ENCODE measurements around the gene C2.
A peak's percentile ranks its signal among the peaks of the same experiment; 100 is the strongest.

The C2 gene

DNA sequence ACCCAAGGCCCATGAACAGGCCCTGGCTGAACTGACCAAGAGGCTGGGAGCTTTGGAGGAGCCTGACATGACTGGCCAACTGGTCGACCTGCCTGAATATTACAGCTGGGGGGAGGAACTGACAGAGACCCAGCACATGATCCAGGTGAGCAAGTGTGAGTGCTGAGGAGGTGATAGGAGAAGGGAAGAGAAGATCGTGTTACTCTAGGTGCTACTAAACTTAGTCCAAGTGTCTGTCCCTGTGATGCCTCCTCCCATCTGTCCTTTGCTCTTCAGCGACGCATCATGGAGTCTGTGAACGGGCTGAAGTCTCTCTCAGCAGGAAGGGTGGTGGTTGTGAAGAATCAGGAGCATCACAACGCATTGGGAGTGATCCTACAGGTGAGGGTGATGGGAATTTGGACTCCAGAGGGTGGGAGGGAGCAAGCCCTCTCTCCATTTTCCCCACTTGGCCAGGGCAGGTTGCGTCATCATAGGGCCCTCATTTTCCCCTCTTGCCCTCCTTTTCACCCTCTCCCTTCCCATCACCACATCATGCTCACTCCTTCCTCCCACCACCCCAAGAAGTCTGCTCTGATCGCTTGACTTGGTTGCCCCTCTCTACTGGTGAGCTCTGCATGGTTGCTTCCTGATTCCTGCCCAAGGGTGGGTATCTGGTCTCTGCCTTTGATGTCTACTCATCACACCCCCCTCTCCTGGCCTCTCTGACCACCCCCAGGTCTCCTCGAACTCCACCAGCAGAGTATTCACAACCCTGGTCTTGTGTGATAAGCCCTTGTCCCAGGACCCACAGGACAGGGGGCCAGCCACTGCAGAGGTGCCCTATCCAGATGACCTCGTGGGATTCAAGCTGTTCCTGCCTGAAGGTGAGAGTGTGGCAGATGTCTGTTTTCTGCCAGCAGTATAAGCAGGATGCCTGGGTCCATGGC lies 39.7 kb downstream of the C2 start:
- peak overlapping the region; percentile 97 for H3K27ac ChIP-seq
- ChIA-PET POLR2A (ENCODE audit: low non-redundant PET) (interaction anchor here (0.7 kb wide), 1 partner anchor 65 kb away, joined by 3 read pairs; the partner anchor contains the start of gene ZBTB12), CTCF (interaction anchor here (0.6 kb wide), 1 partner anchor 216 kb away, joined by 5 read pairs; no protein-coding TSS in a partner anchor)
- TF ChIP-seq, protein P1, sequence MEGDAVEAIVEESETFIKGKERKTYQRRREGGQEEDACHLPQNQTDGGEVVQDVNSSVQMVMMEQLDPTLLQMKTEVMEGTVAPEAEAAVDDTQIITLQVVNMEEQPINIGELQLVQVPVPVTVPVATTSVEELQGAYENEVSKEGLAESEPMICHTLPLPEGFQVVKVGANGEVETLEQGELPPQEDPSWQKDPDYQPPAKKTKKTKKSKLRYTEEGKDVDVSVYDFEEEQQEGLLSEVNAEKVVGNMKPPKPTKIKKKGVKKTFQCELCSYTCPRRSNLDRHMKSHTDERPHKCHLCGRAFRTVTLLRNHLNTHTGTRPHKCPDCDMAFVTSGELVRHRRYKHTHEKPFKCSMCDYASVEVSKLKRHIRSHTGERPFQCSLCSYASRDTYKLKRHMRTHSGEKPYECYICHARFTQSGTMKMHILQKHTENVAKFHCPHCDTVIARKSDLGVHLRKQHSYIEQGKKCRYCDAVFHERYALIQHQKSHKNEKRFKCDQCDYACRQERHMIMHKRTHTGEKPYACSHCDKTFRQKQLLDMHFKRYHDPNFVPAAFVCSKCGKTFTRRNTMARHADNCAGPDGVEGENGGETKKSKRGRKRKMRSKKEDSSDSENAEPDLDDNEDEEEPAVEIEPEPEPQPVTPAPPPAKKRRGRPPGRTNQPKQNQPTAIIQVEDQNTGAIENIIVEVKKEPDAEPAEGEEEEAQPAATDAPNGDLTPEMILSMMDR (conservative IDR thresholded peaks at IDR 0.05; ENCODE audit: low read depth), result no peak
- DNase-seq (ENCODE audit: low spot score), result no peak

DNA sequence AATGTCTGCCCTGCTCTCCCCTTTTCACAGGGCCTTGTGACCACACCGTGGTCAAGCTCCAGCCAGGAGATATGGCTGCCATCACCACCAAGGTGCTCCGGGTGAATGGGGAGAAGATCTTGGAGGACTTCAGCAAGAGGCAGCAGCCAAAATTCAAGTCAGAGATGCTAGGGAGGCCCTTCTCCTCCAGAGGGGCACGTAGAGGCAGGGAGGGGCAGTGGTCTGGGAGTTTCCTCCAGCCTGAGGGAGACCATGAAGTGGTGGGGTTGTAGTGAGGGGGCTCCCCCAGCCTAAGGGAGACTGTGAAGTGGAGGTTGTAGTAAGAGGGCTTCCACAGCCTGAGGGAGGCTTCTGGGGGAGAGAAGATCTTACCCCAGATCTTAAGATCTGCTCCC lies 40.4 kb downstream of the C2 start:
- POLR2A ChIA-PET (ENCODE audit: low non-redundant PET), result no interaction called here
- TF ChIP-seq, protein P1 (conservative IDR thresholded peaks at IDR 0.05; ENCODE audit: low read depth), result no peak

DNA sequence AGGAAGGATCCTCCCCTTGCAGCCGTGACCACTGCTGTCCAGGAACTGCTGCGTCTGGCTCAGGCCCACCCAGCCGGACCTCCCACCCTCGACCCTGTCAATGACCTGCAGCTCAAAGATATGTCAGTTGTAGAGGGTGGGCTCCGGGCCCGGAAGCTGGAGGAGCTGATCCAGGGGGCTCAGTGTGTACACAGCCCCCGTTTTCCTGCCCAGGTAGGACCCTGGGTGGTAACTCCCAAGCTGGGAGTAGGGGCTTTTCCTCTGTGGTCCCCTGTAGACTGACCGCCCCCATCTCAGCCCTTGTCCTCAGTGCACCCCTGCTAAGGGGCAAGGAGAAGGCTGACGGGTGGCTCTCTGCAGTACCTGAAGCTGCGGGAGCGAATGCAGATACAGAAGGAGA lies 40.8 kb downstream of the C2 start:
- H3K27ac ChIP-seq, result peak overlapping the region; percentile 97
- CTCF ChIA-PET, result no interaction called here
- TF ChIP-seq, protein P1 (conservative IDR thresholded peaks at IDR 0.05; ENCODE audit: low read depth), result no peak
- no peak for DNase-seq (ENCODE audit: low spot score)
- POLR2A ChIA-PET (ENCODE audit: low non-redundant PET), result no interaction called here

More for the DNA sequence above, 40.4 kb downstream of the C2 start:
- CTCF ChIA-PET, result no interaction called here
- no peak for DNase-seq (ENCODE audit: low spot score)
- H3K27ac ChIP-seq, result peak overlapping the region; percentile 97

DNA sequence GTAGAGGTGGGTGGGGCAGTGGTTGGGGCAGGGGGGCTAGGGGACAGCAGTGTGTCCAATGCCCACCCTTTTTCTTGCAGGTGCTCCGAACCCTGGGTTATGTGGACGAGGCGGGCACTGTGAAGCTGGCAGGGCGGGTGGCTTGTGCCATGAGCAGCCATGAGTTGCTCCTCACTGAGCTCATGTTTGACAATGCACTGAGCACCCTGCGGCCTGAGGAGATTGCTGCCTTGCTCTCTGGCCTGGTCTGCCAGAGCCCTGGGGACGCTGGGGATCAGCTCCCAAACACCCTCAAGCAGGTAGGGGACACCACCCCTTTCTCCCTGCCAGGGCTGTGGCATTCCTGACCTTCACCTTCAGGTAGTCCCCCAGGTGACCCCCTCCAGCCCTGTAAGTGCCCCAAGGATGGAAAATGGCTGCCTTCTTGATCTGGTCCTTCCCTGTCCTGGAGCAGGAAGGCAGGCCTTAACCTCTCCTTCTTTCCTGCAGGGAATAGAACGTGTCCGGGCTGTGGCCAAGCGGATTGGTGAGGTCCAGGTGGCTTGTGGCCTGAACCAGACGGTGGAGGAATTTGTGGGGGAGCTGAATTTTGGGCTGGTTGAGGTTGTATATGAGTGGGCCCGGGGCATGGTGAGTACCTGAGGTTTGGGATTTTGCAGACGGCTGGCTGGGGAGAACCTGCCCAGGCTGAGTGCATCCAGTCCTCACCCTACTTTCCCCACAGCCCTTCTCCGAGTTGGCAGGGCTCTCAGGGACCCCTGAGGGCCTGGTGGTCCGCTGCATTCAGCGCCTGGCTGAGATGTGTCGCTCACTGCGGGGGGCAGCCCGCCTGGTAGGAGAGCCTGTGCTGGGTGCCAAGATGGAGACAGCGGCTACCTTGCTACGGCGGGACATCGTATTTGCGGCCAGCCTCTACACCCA lies 41.5 kb downstream of the C2 start:
- peak overlapping the region; percentile 97 for H3K27ac ChIP-seq
- TF ChIP-seq, protein P1 (conservative IDR thresholded peaks at IDR 0.05; ENCODE audit: low read depth), result no peak
- no peak for DNase-seq (ENCODE audit: low spot score)
- ChIA-PET POLR2A (ENCODE audit: low non-redundant PET) (interaction anchor here (1.2 kb wide), 1 partner anchor 10 kb away, joined by 3 read pairs; the partner anchor contains the start of genes NELFE and SKIC2), CTCF (interaction anchor here (0.9 kb wide), 1 partner anchor 119 kb away, joined by 3 read pairs; no protein-coding TSS in a partner anchor)

DNA sequence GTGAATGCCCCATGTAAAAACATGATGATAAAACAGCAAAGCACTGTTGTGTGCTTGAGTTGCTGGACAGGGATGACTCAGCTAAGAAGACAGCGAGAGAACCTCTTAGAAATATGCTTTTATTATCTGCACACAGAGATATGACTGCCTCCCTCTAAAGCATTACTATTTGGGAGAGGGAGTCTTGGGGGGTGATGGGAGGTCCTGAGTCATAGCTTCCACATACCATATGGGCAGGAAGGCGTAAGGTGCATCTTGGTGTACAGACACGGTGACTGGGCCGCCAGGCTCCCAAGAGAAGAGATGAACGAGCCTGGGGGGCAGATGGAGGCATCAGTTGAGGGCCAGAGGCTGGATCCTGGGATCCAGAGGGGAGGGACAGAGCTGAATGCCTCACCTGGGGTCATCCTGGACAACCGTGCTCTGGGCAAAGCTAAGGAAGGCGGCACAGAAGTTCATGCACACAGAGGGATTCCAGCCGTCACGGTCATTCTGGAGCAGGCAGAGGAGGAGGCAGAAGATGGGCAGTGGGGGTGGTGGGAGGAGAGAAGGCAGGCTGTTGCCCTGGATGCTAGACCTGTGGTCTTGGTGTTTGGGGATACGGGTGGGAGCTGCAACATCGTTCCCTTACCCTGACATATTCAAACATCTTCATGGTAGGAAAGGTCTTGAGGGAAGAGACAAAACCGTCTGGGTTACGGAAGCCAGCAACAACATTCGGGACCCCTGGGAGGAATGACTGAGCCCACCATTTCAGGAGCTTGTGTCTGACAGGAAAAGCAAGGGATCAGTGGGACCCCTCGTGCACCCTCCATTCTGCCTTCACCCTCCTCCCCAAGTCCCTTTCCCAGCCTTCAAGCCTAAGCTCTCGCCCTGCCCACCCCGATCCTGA lies 42.4 kb downstream of the C2 start:
- DNase-seq (ENCODE audit: low spot score), result no peak

More for the DNA sequence above, 42.4 kb downstream of the C2 start:
- CTCF ChIA-PET, result interaction anchor here (0.5 to 1.2 kb wide), 3 partner anchors 17 to 285 kb away, joined by 3 to 5 read pairs (median 3); no protein-coding TSS in a partner anchor
- peak overlapping the region; percentile 97 for H3K27ac ChIP-seq
- TF ChIP-seq, protein P1 (conservative IDR thresholded peaks at IDR 0.05; ENCODE audit: low read depth), result no peak
- POLR2A ChIA-PET (ENCODE audit: low non-redundant PET), result interaction anchor here (0.7 to 1.2 kb wide), 2 partner anchors 10 to 48 kb away, joined by 3 read pairs; partner anchors contain the start of genes NELFE and SKIC2

Measured in RWPE1 (cell line).